MM.1S (cell line): ENCODE measurements around the gene TARBP2.

Source experiments
- DNase-seq: peaks from one replicate; pipeline ENCODE4 v3.0.0-alpha.2; 2015
- H2AFZ ChIP-seq: fragments of 300-600 bp; sonication (generic); 2 replicates; pipeline ENCODE4 v1.6.0; 2016; ENCODE audit warnings: antibody characterized with exemption, low read length
- H3F3A ChIP-seq: fragments of 300-600 bp; sonication (generic); 2 replicates; pipeline ENCODE4 v1.6.1; 2016; ENCODE audit warnings: mild to moderate bottlenecking, antibody characterized with exemption, low read length, moderate library complexity, mixed read lengths; ENCODE audit not compliant: insufficient read depth
- H3K27ac ChIP-seq: fragments of 300-600 bp; sonication (generic); 2 replicates; pipeline ENCODE4 v1.5.1; 2016; ENCODE audit warnings: mild to moderate bottlenecking, low read length
- H3K27me3 ChIP-seq: fragments of 300-600 bp; sonication (generic); replicated peaks from 2 replicates; pipeline ENCODE4 v1.6.0; 2016; ENCODE audit warnings: low read length; ENCODE audit not compliant: insufficient read depth
- H3K36me3 ChIP-seq: fragments of 300-600 bp; sonication (generic); replicated peaks from 2 replicates; pipeline ENCODE4 v1.6.1; 2016; ENCODE audit warnings: mild to moderate bottlenecking, low read length, mixed read lengths; ENCODE audit not compliant: insufficient read depth
- H3K4me1 ChIP-seq: fragments of 300-600 bp; sonication (generic); 2 replicates; pipeline ENCODE4 v1.6.1; 2016; ENCODE audit warnings: low read length, mixed read lengths
- H3K4me2 ChIP-seq: fragments of 300-600 bp; sonication (generic); 2 replicates; pipeline ENCODE4 v1.6.0; 2016; ENCODE audit warnings: low read depth, low read length
- H3K4me3 ChIP-seq: fragments of 300-600 bp; sonication (generic); 2 replicates; pipeline ENCODE4 v1.5.1; 2016; ENCODE audit warnings: low read length, mixed read lengths
- H3K79me2 ChIP-seq: fragments of 300-600 bp; sonication (generic); 2 replicates; pipeline ENCODE4 v1.6.1; 2016; ENCODE audit warnings: mixed run types, low read length, mixed read lengths
- H3K9ac ChIP-seq: fragments of 300-600 bp; sonication (generic); 2 replicates; pipeline ENCODE4 v1.6.1; 2016; ENCODE audit warnings: low read length, mixed read lengths
- H3K9me2 ChIP-seq: fragments of 300-600 bp; sonication (generic); replicated peaks from 2 replicates; pipeline ENCODE4 v1.6.1; 2016; ENCODE audit warnings: mild to moderate bottlenecking, low read length, mixed read lengths; ENCODE audit not compliant: insufficient read depth
- H3K9me3 ChIP-seq: fragments of 300-600 bp; sonication (generic); replicated peaks from 2 replicates; pipeline ENCODE4 v1.6.1; 2016; ENCODE audit warnings: mild to moderate bottlenecking, low read length, mixed read lengths; ENCODE audit not compliant: insufficient read depth
- H4K20me1 ChIP-seq: fragments of 300-600 bp; sonication (generic); 2 replicates; pipeline ENCODE4 v1.6.1; 2016; ENCODE audit warnings: mild to moderate bottlenecking, low read length, moderate library complexity, mixed read lengths; ENCODE audit not compliant: insufficient read depth
- CTCF ChIP-seq: fragments of 300-600 bp; sonication (generic); IDR thresholded peaks from 2 replicates; pipeline ENCODE4 v1.5.1; 2016; ENCODE audit warnings: antibody characterized with exemption, low read length, mixed read lengths
- EZH2 ChIP-seq: fragments of 300-600 bp; sonication (generic); optimal IDR thresholded peaks from 2 replicates; pipeline ENCODE3; 2017; ENCODE audit warnings: low read depth, mild to moderate bottlenecking, antibody characterized with exemption, low read length, mixed read lengths
- EZH2phosphoT487 ChIP-seq: fragments of 300-600 bp; sonication (generic); IDR thresholded peaks from 2 replicates; pipeline ENCODE4 v1.6.1; 2018; ENCODE audit warnings: antibody characterized with exemption, low read length

Gene TARBP2

DNA sequence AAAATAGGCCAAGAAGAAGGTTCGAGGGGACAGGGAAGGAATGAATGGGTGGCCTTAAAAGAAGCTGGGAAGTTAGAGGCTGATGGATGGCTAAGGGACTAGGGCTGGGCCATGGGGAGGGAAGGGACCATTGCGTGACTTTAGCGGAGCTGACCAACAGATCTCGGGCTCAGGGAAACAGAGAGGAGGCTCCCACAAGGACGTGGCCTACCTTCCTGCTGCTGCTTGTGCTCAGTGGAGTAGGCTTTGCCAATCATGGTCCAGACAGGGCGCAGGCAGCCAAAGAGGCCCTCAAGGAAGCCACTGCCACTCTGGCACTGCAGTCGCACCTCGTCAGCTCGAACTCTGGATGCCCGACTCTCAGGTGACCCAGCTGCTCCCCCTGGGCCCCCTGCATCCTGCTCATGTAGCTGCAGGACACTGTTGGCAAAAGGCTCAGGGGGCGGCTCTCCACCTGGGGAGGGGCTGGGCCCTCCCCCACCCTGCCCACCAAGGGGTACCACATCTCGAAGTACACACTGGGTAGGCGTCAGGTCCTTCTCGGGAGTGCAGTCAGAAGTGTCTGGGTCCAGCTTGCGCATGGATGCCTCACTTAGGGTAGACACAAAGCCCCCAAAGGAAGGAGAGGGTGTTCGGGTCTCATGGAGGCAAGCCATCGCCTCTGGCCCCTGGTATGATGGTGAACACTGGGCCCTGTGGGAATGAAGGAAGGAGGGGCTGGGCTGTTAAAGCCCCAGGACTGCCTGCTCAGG lies 14.2 kb upstream of the TARBP2 start:
- Histone ChIP-seq H3F3A (peaks cover 49% of the 10 kb centered on the region), H3K27ac (no peak overlapping the region), H3K36me3 (0 out of 2 replicates have a peak, but pooled peaks cover 6% of the 10 kb centered on the region), H3K9me2 (no peaks in the 10 kb centered on the region), H3K27me3 (no peaks in the 10 kb centered on the region), H3K4me2 (no peak overlapping the region), H3K79me2 (peaks cover 3% of the 10 kb centered on the region; the same call in 1 of the 2 replicates), H3K9ac (no peak overlapping the region), H3K9me3 (no peaks in the 10 kb centered on the region), H3K4me3 (no peak overlapping the region), H3K4me1 (no peaks in the 10 kb centered on the region), H2AFZ (no peak overlapping the region), H4K20me1 (0 out of 2 replicates have a peak, but pooled peaks cover 4% of the 10 kb centered on the region)
- DNase-seq, result peak; percentile 2
- TF ChIP-seq EZH2, result no peak
- no peak for TF ChIP-seq CTCF
- no peak for TF ChIP-seq EZH2phosphoT487

- peaks cover 11% of the 10 kb centered on the region for H3K4me1 ChIP-seq
- no peak for DNase-seq
- no peak overlapping the region for H3K4me3 ChIP-seq
- no peaks in the 10 kb centered on the region for H3K27me3 ChIP-seq
- no peaks in the 10 kb centered on the region; the same call in 1 of the 2 replicates for H3K79me2 ChIP-seq
- TF ChIP-seq EZH2phosphoT487 (no peak), CTCF (no peak), EZH2 (no peak)
- H4K20me1 ChIP-seq, result no peaks in the 10 kb centered on the region
- no peak overlapping the region for H2AFZ ChIP-seq
- H3K27ac ChIP-seq, result no peak overlapping the region
- no peak overlapping the region for H3K4me2 ChIP-seq
- H3K9ac ChIP-seq, result no peak overlapping the region
- no peaks in the 10 kb centered on the region for H3K9me3 ChIP-seq
- H3K36me3 ChIP-seq, result no peaks in the 10 kb centered on the region
- peaks cover 38% of the 10 kb centered on the region for H3F3A ChIP-seq
- no peaks in the 10 kb centered on the region for H3K9me2 ChIP-seq
Observed at GRCh38 chr12:53489242-53489864, 11.7 kb upstream of the TARBP2 start.

DNA sequence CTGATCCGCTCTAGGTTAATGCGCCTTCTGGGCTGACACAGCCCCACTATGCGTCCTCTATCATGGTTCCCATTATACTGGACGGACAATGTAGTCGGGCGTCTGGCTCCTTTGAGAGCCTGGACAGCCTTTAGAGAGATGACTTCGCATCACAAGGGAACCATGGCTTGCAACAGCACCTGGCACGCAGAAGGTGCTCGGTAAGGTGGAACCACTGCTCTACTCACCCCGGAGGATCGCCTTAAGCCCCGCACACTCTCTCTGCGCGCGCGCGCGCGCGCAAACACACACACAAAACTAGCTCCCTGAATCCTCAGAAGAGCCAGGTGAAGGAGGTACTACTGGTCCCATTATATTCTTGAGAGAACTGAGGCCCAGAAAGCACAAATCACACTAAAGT lies 8.9 kb upstream of the TARBP2 start:
- Histone ChIP-seq H3K9me3 (no peaks in the 10 kb centered on the region), H4K20me1 (no peaks in the 10 kb centered on the region), H3K4me1 (peaks cover 11% of the 10 kb centered on the region), H3K9ac (no peak overlapping the region), H3K4me3 (no peak overlapping the region), H3K27ac (no peak overlapping the region), H3K79me2 (peaks cover 11% of the 10 kb centered on the region; the same call in 1 of the 2 replicates), H3K27me3 (no peaks in the 10 kb centered on the region), H3F3A (peaks cover 21% of the 10 kb centered on the region), H3K36me3 (no peaks in the 10 kb centered on the region), H2AFZ (no peak overlapping the region), H3K9me2 (no peaks in the 10 kb centered on the region), H3K4me2 (peak overlapping the region; percentile 99; the same call in 1 of the 2 replicates)
- DNase-seq, result no peak
- TF ChIP-seq CTCF, result no peak
- TF ChIP-seq EZH2phosphoT487, result no peak
- no peak for TF ChIP-seq EZH2
